HG02884 (cell line): ENCODE measurements around the gene MUC4.
"Not testable (repeated sequence)": the region's sequence is repeated elsewhere in the genome, so short reads cannot be mapped to it uniquely, and the experiment has no call there.

ENCODE experiments used
- ATAC-seq: cut with Tn5 transposase; IDR thresholded peaks from one replicate; pipeline ENCODE4 v1.9.1; 2021; ENCODE audit warnings: mild to moderate bottlenecking, moderate library complexity; ENCODE audit not compliant: unreplicated experiment

MUC4 gene

DNA sequence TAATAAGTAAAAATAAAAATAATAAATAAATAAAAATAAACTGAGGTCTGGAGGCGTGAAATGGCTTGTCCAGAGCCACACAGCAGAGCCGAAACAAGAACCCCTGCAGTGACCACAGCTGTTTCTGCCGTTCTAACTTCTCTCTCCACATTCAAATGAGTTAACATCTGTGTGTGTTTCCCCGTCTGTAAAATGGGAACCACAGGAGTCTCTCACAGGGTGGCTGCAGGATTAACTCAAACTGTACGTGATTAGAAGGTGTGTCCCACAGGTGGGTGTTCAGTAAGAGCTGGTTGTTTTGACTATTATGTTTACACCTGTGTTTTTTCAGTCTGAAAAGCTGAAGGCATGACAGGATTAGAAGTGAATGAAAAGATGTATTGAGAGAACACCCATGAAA is 27.0 kb upstream of the MUC4 start:
- ATAC-seq: no peak

DNA sequence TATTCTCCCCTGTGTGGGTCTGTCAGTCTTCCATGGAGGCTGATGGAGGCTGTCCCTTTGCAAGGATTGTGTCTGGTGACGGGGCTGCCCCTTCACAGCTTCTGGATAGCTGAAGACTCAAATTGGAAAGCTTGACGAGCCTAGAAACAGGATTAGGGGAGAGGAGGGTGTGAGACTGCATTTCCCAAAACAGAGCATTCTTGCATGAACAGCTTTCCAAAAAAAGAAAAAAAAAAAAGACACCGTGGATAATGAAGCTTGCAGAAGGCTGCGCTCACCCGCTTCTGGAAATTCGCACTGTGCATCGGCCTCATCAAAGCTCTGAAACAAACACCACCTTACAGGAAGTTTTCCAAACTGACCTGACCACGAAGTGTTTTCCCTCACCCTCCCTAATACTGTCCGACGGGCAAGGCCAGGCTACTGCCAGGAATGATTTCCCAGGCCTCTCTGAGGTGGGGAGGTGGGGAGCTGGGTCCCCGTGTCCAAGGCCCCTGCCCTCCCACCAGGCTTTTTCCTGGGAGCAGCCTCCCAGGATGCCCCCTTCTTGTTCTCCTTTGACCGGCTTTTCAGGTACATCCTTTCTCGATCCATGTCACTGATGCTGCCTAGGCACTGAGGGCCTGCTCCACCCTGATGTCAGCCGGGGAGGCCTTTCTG is 24.9 kb upstream of the MUC4 start:
- no peak for ATAC-seq

GRCh38 chr3:195835791-195836190 is 24.1 kb upstream of the MUC4 start:
- ATAC-seq: no peak

DNA sequence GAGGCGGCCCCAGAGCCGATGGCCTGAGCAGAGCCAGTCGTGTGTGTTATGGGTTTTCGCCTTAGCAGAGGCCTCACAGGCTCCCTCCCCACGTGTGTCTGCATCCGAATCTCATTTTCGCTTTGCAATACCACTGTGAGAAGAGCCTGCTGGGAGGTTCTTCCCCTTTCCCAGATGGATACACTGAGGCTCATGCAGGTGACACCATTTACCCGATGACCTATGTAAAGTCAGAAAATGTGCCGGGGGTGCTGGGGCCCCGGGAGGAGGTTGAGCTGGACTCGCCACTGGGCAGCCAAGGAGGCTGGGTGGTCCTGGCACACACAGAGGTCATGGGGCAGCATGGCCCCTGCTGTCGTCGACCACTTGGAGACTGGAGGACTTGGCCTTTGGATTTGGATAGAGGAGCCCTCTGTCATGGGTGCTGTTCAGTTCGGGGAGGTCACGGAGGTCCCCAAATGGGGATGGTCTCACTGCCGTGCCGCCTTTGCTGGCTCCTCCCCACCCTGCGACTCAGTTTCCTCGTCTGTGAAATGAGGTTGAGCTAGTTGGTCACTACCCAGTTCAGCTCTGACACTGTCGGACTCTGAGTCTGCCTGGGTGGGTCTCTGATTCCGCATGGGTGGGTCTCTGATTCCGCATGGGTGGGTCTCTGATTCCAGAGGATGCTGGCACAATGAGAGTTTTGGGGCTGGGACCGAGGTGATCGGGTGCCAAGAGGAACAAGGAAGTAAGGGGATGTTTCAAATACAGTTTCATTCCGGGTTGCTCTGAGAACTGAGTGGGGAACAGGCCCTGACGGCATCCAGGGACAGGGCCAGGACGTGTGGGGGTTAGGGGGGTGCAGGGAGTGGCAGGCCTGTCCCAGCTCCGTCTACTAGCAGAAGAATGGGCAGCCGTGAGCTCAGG is 23.2 kb upstream of the MUC4 start:
- ATAC-seq: no peak

- no peak for ATAC-seq
Measured at GRCh38 chr3:195829897-195830254, 18.1 kb upstream of the MUC4 start.

DNA sequence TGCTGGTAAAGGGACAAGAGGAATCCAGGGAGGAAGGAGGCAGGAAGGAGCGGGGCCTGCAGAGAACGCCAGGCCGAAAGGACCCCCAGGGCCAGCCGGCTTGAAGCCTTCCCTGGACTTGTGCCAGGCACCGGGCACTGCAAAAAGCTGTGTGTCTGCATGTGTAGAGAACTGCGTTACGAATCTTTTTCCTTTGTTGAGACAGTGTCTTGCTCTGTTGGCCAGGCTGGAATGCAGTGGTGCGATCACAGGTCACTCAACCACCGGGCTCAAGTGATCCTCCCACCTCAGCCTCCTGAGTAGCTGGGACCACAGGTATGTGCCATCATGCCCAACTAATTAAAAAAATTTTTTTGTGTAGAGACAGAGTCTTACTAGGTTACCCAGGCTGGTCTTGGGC is 17.0 kb upstream of the MUC4 start:
- ATAC-seq: no peak

GRCh38 chr3:195825857-195826804 is 14.4 kb upstream of the MUC4 start:
- no peak for ATAC-seq

DNA sequence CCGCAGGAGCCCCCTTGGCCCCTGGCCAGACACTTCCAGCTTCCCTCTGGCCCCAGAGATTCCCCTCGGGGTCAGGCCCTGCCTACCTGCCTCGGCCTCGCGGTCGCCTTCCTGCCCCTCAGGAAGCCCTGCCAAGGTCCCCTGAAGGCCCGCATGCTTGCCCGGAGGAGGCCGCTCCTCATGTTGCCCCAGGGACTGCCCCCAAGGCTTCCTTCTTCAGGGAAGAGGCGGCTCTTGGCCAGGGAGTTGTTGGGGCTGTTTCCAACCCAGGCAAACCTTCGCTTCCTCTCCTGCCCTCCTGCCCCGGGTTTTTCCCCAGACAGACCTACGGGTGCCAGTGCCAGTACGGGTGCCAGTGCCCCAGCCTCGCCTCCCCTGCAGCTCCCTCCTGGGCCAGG is 13.5 kb upstream of the MUC4 start:
- ATAC-seq: no peak

- ATAC-seq: not testable (repeated sequence)
Measured at GRCh38 chr3:195824425-195825190, 12.9 kb upstream of the MUC4 start.

DNA sequence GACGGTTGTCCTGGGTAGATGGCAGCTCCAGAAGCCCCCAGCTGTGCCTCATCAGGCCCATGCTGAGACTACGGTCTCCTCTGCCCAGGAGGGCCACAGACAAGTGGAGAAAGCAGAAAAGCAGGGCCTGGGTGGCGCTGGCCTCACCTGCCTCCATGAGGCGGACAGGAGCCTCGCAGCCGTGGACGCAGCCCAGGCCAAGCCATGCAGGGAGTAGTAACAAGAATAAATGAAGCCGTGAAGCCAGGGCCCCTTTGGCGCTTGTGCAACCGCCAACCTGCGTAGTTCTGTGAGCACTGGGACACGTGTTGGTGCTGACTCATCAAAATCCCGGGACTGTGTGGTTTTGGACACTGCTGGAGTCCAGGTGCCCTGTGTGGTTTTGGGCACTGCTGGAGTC is 12.3 kb upstream of the MUC4 start:
- no peak for ATAC-seq

- no peak for ATAC-seq
Measured at GRCh38 chr3:195823280-195823679, 11.6 kb upstream of the MUC4 start.

GRCh38 chr3:195822131-195822696 is 10.5 kb upstream of the MUC4 start:
- ATAC-seq: no peak

DNA sequence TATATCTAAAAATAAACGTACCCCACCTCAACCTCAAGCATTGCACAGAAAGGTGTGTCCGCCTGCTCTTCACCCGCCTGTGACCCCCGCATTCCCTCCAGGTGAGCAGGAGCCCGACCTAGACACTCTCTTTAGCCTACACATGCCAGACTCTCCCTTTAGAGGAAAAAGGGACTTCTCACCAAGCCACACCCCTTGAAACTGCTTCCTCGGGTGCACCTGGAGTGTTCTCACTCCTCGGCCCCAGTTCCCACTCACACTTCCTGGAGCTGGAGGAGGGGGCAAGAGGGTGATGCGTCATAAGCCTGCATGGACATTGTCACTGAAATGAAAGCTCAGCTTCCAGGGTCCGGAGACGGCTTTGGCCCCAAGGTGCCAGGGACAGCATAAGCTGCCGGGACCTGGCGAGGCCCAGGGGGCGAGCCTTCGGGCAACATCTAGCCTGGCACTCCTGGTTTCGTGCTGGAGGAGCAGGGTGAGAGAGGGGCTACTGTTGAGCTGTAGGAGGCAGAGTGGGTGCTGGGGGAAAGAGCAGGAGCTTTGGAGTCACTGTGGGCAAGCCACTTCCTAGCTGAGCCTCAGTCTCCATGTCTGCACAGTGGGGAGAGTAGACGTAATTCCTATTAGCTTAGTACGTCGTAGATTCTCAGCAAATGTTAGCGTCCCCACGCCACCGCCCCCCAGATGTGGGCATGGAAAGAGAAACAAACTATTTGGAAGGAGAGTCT is 9.8 kb upstream of the MUC4 start:
- ATAC-seq: no peak

DNA sequence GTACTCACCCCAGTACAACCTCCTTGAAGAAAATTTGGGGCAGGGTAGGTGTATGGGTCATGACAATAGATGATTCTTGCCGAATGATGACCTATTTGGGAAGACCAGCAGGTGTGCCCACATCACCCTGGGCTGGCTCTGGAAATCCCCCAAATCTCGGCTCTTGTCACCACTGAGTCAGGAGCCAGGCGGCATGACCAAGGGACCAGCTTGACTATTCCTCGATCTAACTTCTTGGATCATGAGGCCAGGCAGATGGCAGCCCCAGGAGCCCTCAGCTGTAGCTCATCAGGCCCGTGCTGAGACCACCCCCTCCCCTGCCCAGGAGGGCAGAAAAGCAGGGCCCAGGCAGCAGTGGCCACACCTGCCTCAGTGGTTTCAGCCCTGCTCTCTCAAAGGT is 9.2 kb upstream of the MUC4 start:
- no peak for ATAC-seq

- no peak for ATAC-seq
Measured at GRCh38 chr3:195820186-195820585, 8.5 kb upstream of the MUC4 start.

DNA sequence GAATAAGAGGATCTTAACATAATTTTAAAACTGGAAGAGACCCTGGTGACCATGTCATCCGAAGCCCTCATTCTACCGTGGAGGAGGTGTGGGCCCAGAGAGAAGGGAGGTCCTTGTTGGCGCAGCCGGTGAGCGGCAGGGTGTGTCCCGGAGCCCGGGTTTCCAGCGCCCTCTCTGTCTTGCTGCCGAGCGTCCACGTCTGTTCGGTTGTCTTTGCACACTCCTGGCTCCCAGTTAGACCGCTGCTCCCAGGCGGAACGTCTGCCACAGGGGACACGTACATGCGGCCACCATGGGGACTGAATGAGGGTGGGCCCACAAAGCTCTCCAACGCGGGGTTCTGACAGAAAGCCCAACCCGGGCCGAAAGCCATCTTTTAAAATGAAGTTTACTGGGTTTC is 6.6 kb upstream of the MUC4 start:
- ATAC-seq: no peak

GRCh38 chr3:195817578-195818135 is 5.9 kb upstream of the MUC4 start:
- ATAC-seq: no peak

GRCh38 chr3:195816276-195816913 is 4.7 kb upstream of the MUC4 start:
- not testable (repeated sequence) for ATAC-seq
